Adrenal gland (tissue), 5 donors: Measurements from ENCODE around the gene MAX.

Source experiments
- CTCF ChIP-seq, 6 experiments: fragments of 450-650 bp in 4 of 6; fragments of 200-600 bp in 2 of 6; sonication (generic) in 1 of 6; IDR thresholded peaks; 1 replicate in 5 of 6; 2 replicates in 1 of 6; pipeline versions ENCODE4 v1.5.1 to v1.8.0; 2016 to 2021; ENCODE audit warnings: antibody characterized with exemption in 6 of 6, mild to moderate bottlenecking in 2 of 6, moderate library complexity in 1 of 6
- POLR2A ChIP-seq, 2 donors: fragments of 450-650 bp; IDR thresholded peaks; one replicate each; pipeline ENCODE4 v1.6.1; 2017; ENCODE audit warnings: antibody characterized with exemption in 2 of 2, mild to moderate bottlenecking in 2 of 2, moderate library complexity in 1 of 2
- donor health status: DM: no; HTN: no; CAD: no.

GRCh38 chr14:65072256-65072655 lies 30.1 kb downstream of the MAX start:
- TF ChIP-seq CTCF (IDR thresholded peaks at IDR 0.05) = no peak
- no peak for TF ChIP-seq POLR2A (IDR thresholded peaks at IDR 0.05)
